ENCODE measurements around the gene IL1R2.

Gene IL1R2

GRCh38 chr2:101956465-101957438 lies 35.0 kb upstream of the IL1R2 start:
- Histone ChIP-seq H3K36me3 (ENCODE audit: insufficient read depth, low read length) (no peaks in the 10 kb centered on the region), H3K27ac (no peak overlapping the region), H3K4me3 (no peak overlapping the region), H3K9ac (ENCODE audit: insufficient read length) (no peak overlapping the region), H3K9me3 (ENCODE audit: low read depth, low read length) (no peaks in the 10 kb centered on the region)
- TF ChIP-seq FOXP2 (optimal IDR thresholded peaks at IDR 0.05; ENCODE audit: control extremely low read depth, extremely low read length, insufficient read depth) (no peak), POLR2AphosphoS5 (IDR thresholded peaks at IDR 0.05; ENCODE audit: borderline replicate concordance, low read depth, low read length) (no peak), EZH2 (IDR thresholded peaks at IDR 0.05) (no peak)
- DNase-seq (ENCODE audit: low read depth, low spot score): no peak

- Histone ChIP-seq H3K9me3 (ENCODE audit: low read depth, low read length) (no peaks in the 10 kb centered on the region), H3K4me3 (no peak overlapping the region), H3K9ac (ENCODE audit: insufficient read length) (no peak overlapping the region), H3K36me3 (ENCODE audit: insufficient read depth, low read length) (no peaks in the 10 kb centered on the region), H3K27ac (no peak overlapping the region)
- TF ChIP-seq POLR2AphosphoS5 (IDR thresholded peaks at IDR 0.05; ENCODE audit: borderline replicate concordance, low read depth, low read length) (no peak), EZH2 (IDR thresholded peaks at IDR 0.05) (no peak), FOXP2 (optimal IDR thresholded peaks at IDR 0.05; ENCODE audit: control extremely low read depth, extremely low read length, insufficient read depth) (no peak)
- DNase-seq (ENCODE audit: low read depth, low spot score): no peak
Measured at GRCh38 chr2:101958061-101958460, 33.7 kb upstream of the IL1R2 start.

GRCh38 chr2:101960819-101961337 lies 30.9 kb upstream of the IL1R2 start:
- Histone ChIP-seq H3K27ac (no peak overlapping the region), H3K9ac (ENCODE audit: insufficient read length) (no peak overlapping the region), H3K4me3 (no peak overlapping the region), H3K9me3 (ENCODE audit: low read depth, low read length) (no peaks in the 10 kb centered on the region), H3K36me3 (ENCODE audit: insufficient read depth, low read length) (no peaks in the 10 kb centered on the region)
- TF ChIP-seq FOXP2 (optimal IDR thresholded peaks at IDR 0.05; ENCODE audit: control extremely low read depth, extremely low read length, insufficient read depth) (no peak), POLR2AphosphoS5 (IDR thresholded peaks at IDR 0.05; ENCODE audit: borderline replicate concordance, low read depth, low read length) (no peak), EZH2 (IDR thresholded peaks at IDR 0.05) (no peak)
- no peak for DNase-seq (ENCODE audit: low read depth, low spot score)

GRCh38 chr2:101961338-101962191 lies 30.2 kb upstream of the IL1R2 start:
- no peak overlapping the region for H3K27ac ChIP-seq
- H3K36me3 ChIP-seq (ENCODE audit: insufficient read depth, low read length): no peaks in the 10 kb centered on the region
- TF ChIP-seq FOXP2 (optimal IDR thresholded peaks at IDR 0.05; ENCODE audit: control extremely low read depth, extremely low read length, insufficient read depth): no peak
- no peak for TF ChIP-seq EZH2 (IDR thresholded peaks at IDR 0.05)
- TF ChIP-seq POLR2AphosphoS5 (IDR thresholded peaks at IDR 0.05; ENCODE audit: borderline replicate concordance, low read depth, low read length): no peak
- no peak overlapping the region for H3K9ac ChIP-seq (ENCODE audit: insufficient read length)
- no peak for DNase-seq (ENCODE audit: low read depth, low spot score)
- no peak overlapping the region for H3K4me3 ChIP-seq
- H3K9me3 ChIP-seq (ENCODE audit: low read depth, low read length): no peaks in the 10 kb centered on the region

- no peak overlapping the region for H3K9ac ChIP-seq (ENCODE audit: insufficient read length)
- no peak overlapping the region for H3K27ac ChIP-seq
- DNase-seq (ENCODE audit: low read depth, low spot score): no peak
Measured at GRCh38 chr2:101962309-101962708, 29.5 kb upstream of the IL1R2 start.

GRCh38 chr2:101963198-101963597 lies 28.6 kb upstream of the IL1R2 start:
- Histone ChIP-seq H3K9me3 (ENCODE audit: low read depth, low read length) (no peaks in the 10 kb centered on the region), H3K4me3 (no peak overlapping the region), H3K9ac (ENCODE audit: insufficient read length) (no peak overlapping the region), H3K27ac (no peak overlapping the region), H3K36me3 (ENCODE audit: insufficient read depth, low read length) (no peaks in the 10 kb centered on the region)
- TF ChIP-seq EZH2 (IDR thresholded peaks at IDR 0.05): no peak
- TF ChIP-seq POLR2AphosphoS5 (IDR thresholded peaks at IDR 0.05; ENCODE audit: borderline replicate concordance, low read depth, low read length): no peak
- no peak for TF ChIP-seq FOXP2 (optimal IDR thresholded peaks at IDR 0.05; ENCODE audit: control extremely low read depth, extremely low read length, insufficient read depth)
- DNase-seq (ENCODE audit: low read depth, low spot score): no peak

More at GRCh38 chr2:101962309-101962708, 29.5 kb upstream of the IL1R2 start:
- no peak for TF ChIP-seq POLR2AphosphoS5 (IDR thresholded peaks at IDR 0.05; ENCODE audit: borderline replicate concordance, low read depth, low read length)
- TF ChIP-seq FOXP2 (optimal IDR thresholded peaks at IDR 0.05; ENCODE audit: control extremely low read depth, extremely low read length, insufficient read depth): no peak
- TF ChIP-seq EZH2 (IDR thresholded peaks at IDR 0.05): no peak
- Histone ChIP-seq H3K9me3 (ENCODE audit: low read depth, low read length) (no peaks in the 10 kb centered on the region), H3K36me3 (ENCODE audit: insufficient read depth, low read length) (no peaks in the 10 kb centered on the region), H3K4me3 (no peak overlapping the region)

GRCh38 chr2:101967826-101968513 lies 23.8 kb upstream of the IL1R2 start:
- H3K9ac ChIP-seq (ENCODE audit: insufficient read length): no peak overlapping the region
- TF ChIP-seq POLR2AphosphoS5 (IDR thresholded peaks at IDR 0.05; ENCODE audit: borderline replicate concordance, low read depth, low read length) (no peak), EZH2 (IDR thresholded peaks at IDR 0.05) (no peak), FOXP2 (optimal IDR thresholded peaks at IDR 0.05; ENCODE audit: control extremely low read depth, extremely low read length, insufficient read depth) (no peak)
- H3K27ac ChIP-seq: no peak overlapping the region
- no peaks in the 10 kb centered on the region for H3K36me3 ChIP-seq (ENCODE audit: insufficient read depth, low read length)
- no peaks in the 10 kb centered on the region for H3K9me3 ChIP-seq (ENCODE audit: low read depth, low read length)
- H3K4me3 ChIP-seq: no peak overlapping the region
- no peak for DNase-seq (ENCODE audit: low read depth, low spot score)
